Uterus (tissue), 4 donors: ENCODE data around the gene RASAL1. TPM values are rescaled to one million over a fixed set of nuclear protein-coding genes. Genes with fewer than 3 reads are reported as not detected.

Source experiments
- DNase-seq, 2 donors: peaks; one replicate each; pipeline ENCODE4 v3.0.0-alpha.2; 2019 to 2020
- H3K27ac ChIP-seq, 2 donors: fragments of 200-600 bp; sonication (generic); 1 replicate in 1 of 2; 2 replicates in 1 of 2; pipeline ENCODE4 v1.5.1; 2016 to 2018
- H3K27me3 ChIP-seq, 2 donors: fragments of 200-600 bp; sonication (generic); one replicate each; pipeline ENCODE4 v1.5.1; 2018 to 2019; ENCODE audit warnings: control low read depth in 1 of 2
- H3K36me3 ChIP-seq, 2 donors: fragments of 200-600 bp; sonication (generic); one replicate each; pipeline ENCODE4 v1.5.1; 2019; ENCODE audit warnings: control low read depth in 1 of 2
- H3K4me1 ChIP-seq, 2 donors: fragments of 200-600 bp; sonication (generic); one replicate each; pipeline ENCODE4 v1.5.1; 2018 to 2019; ENCODE audit warnings: control low read depth in 1 of 2
- H3K4me3 ChIP-seq, 2 donors: fragments of 200-600 bp; sonication (generic); 1 replicate in 1 of 2; 2 replicates in 1 of 2; pipeline ENCODE4 v1.5.1; 2018 to 2019; ENCODE audit warnings: mild to moderate bottlenecking in 1 of 2
- H3K9me3 ChIP-seq, 2 donors: fragments of 200-600 bp; sonication (generic); one replicate each; pipeline ENCODE4 v1.5.1; 2019; ENCODE audit warnings: control low read depth in 1 of 2
- CTCF ChIP-seq, 4 experiments: fragments of 200-600 bp in 2 of 4; fragments of 450-650 bp in 2 of 4; sonication (generic) in 2 of 4; IDR thresholded peaks; one replicate each; pipeline ENCODE4 v1.5.1; 2016 to 2019; ENCODE audit warnings: antibody characterized with exemption in 4 of 4, mild to moderate bottlenecking in 2 of 4, moderate library complexity in 1 of 4
- POLR2A ChIP-seq, 2 donors: fragments of 450-650 bp; IDR thresholded peaks; one replicate each; pipeline ENCODE4 v1.6.1; 2016; ENCODE audit warnings: antibody characterized with exemption in 2 of 2, mild to moderate bottlenecking in 1 of 2, moderate library complexity in 1 of 2
- intact Hi-C: fragments of 100-400 bp; cut with DNase I; formaldehyde crosslinking; loops from one replicate; pipeline ENCODE4 v1.15.1; 2023; ENCODE audit warnings: low total_unique reads
- microRNA-seq: library from miRNA; unstranded; fragments of <30 nt; microRNA quantifications from one replicate; pipeline ENCODE4, GENCODE V29; 2016; ENCODE audit warnings: borderline microRNAs expressed, borderline replicate concordance
- small RNA-seq: library from RNA; depleted of rRNA; stranded (forward); fragments of <200 nt; gene quantifications from one replicate; pipeline ENCODE3, GENCODE V24; 2016
- total RNA-seq, 4 donors: library from RNA; depleted of rRNA in 3 of 4; stranded (reverse); fragments of >200 nt in 3 of 4; gene quantifications; one replicate each; pipeline versions ENCODE4 v1.1.0 to v1.2.4, GENCODE V29; 2014 to 2023
- donor health status: DM: yes; HTN: yes; CAD: no.

Gene RASAL1
- total RNA-seq, 4 donors from 2014 or later = 6.8 TPM; not detected in 3

GRCh38 chr12:113049976-113050742, 85.4 kb downstream of the RASAL1 start:
- TF ChIP-seq CTCF (IDR thresholded peaks at IDR 0.05) (no peak), POLR2A (IDR thresholded peaks at IDR 0.05) (no peak)

More at GRCh38 chr12:113049976-113050742, 85.4 kb downstream of the RASAL1 start:
- intact Hi-C loops = no loop called here
- Histone ChIP-seq H3K27ac (no peak overlapping the region), H3K36me3 (no peaks in the 10 kb centered on the region), H3K4me1 (no peaks in the 10 kb centered on the region), H3K27me3 (no peaks in the 10 kb centered on the region), H3K9me3 (no peaks in the 10 kb centered on the region), H3K4me3 (no peak overlapping the region)
- no peak for DNase-seq

Small RNAs within 50 kb of the gene (microRNA-seq; reads per million reads assigned to microRNA genes)
- gene MIR7106 = not detected

Small RNAs within 50 kb of the gene (small RNA-seq; reads per million reads assigned to genes)
- not detected for gene MIR7106
- not detected for gene RF00019

Other genes starting within 250 kb of the RASAL1 start
- gene OAS1, start 228.8 kb downstream of the RASAL1 start, total RNA-seq = 10 to 100 TPM in 1 of 4 donors, 1 to 10 TPM in 3; 3.8 to 19.8 (median 7.4) TPM
- 10 to 100 TPM in 2 of 4 donors, 1 to 10 TPM in 2; 2.1 to 22.8 (median 8.9) TPM for gene OAS3, start 197.3 kb downstream of the RASAL1 start, total RNA-seq
- 10 to 100 TPM in 2 of 4 donors, 1 to 10 TPM in 1, under 1 TPM in 1; 0.59 to 18.1 (median 6.1) TPM for gene OAS2, start 157.2 kb downstream of the RASAL1 start, total RNA-seq
- gene DTX1, start 79.0 kb downstream of the RASAL1 start, total RNA-seq = 1 to 10 TPM; 2.4 to 8.6 (median 3.1) TPM
- gene CFAP73, start 14.0 kb upstream of the RASAL1 start, total RNA-seq = 1 to 10 TPM in 1 of 4 donors, under 1 TPM in 1, not detected in 2; 0.67 to 2.6 TPM
- 10 to 100 TPM; 36.0 to 66.5 (median 59.0) TPM for gene DDX54, start 49.7 kb upstream of the RASAL1 start, total RNA-seq
- gene RITA1, start 50.0 kb upstream of the RASAL1 start, total RNA-seq = 10 to 100 TPM in 3 of 4 donors, 1 to 10 TPM in 1; 5.0 to 19.0 (median 11.0) TPM
- gene TPCN1, start 85.7 kb upstream of the RASAL1 start, total RNA-seq = 10 to 100 TPM; 21.4 to 79.8 (median 52.9) TPM
- gene SLC8B1, start 199.3 kb upstream of the RASAL1 start, total RNA-seq = 10 to 100 TPM; 14.2 to 47.1 (median 36.2) TPM
- 10 to 100 TPM; 20.7 to 38.6 (median 29.8) TPM for gene PLBD2, start 222.8 kb upstream of the RASAL1 start, total RNA-seq